Testis (tissue), 2 donors: Measurements from ENCODE around the gene COL23A1.

ENCODE experiments used
- CTCF ChIP-seq, 3 experiments: fragments of 450-650 bp in 2 of 3; fragments of 200-600 bp in 1 of 3; sonication (generic) in 1 of 3; IDR thresholded peaks; one replicate each; pipeline ENCODE4 v1.5.1; 2016 to 2019; ENCODE audit warnings: antibody characterized with exemption in 3 of 3, mild to moderate bottlenecking in 2 of 3, moderate library complexity in 1 of 3
- POLR2A ChIP-seq: fragments of 450-650 bp; IDR thresholded peaks from one replicate; pipeline ENCODE4 v1.6.1; 2017; ENCODE audit warnings: antibody characterized with exemption, mild to moderate bottlenecking, moderate library complexity

- TF ChIP-seq POLR2A (no peak), CTCF (IDR thresholded peaks at IDR 0.05) (no peak)
These were observed 263.8 kb downstream of the COL23A1 start for GRCh38 chr5:178326374-178326715.
